Activated CD8-positive, alpha-beta memory T cell treated with anti-CD3 and anti-CD28 coated beads, Interleukin-2, amount 50 U/mL, for 1 hour (primary cell): ENCODE results near the gene CCDC183.
"Not testable (repeated sequence)": the region's sequence is repeated elsewhere in the genome, so short reads cannot be mapped to it uniquely, and the experiment has no call there.

Experiments used
- DNase-seq: peaks from one replicate; pipeline ENCODE4 v3.0.0-alpha.2; 2020; ENCODE audit errors: extremely low read depth

The CCDC183 gene

GRCh38 chr9:136784997-136785361 is 11.2 kb upstream of the CCDC183 start:
- DNase-seq, result no peak

GRCh38 chr9:136785565-136786355 is 10.4 kb upstream of the CCDC183 start:
- not testable (repeated sequence) for DNase-seq

- no peak for DNase-seq
These were observed 9.7 kb upstream of the CCDC183 start for GRCh38 chr9:136786451-136786850.

DNA sequence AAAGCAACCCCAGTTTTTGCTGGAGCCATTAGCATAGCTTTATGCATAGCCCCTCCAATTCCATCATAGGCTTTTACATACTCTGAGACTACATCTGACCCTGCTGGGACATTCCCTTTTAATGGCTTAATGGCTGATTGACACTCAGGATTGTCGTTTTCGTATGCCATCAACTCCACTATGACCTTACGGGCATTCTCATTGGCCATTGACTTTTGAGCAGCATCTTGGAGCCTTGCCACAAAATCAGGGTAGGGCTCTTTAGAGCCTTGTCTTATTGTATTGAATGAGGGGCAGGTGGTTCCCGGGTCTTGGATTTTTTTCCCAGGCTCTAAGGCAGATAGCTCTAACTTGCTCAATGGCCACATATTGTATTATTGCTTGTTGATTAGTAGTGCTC is 9.2 kb upstream of the CCDC183 start:
- DNase-seq, result not testable (repeated sequence)

GRCh38 chr9:136787690-136788400 is 8.3 kb upstream of the CCDC183 start:
- no peak for DNase-seq

GRCh38 chr9:136788644-136789522 is 7.3 kb upstream of the CCDC183 start:
- DNase-seq, result not testable (repeated sequence)

GRCh38 chr9:136789523-136789937 is 6.6 kb upstream of the CCDC183 start:
- no peak for DNase-seq

- DNase-seq, result peak; percentile 99
These were observed 5.3 kb upstream of the CCDC183 start, which contains the start of gene TMEM141 for GRCh38 chr9:136790640-136791515. TSS of gene TMEM141 (plus strand) at chr9:136791344. CDS start at chr9:136791371, 27 bp downstream.

DNA sequence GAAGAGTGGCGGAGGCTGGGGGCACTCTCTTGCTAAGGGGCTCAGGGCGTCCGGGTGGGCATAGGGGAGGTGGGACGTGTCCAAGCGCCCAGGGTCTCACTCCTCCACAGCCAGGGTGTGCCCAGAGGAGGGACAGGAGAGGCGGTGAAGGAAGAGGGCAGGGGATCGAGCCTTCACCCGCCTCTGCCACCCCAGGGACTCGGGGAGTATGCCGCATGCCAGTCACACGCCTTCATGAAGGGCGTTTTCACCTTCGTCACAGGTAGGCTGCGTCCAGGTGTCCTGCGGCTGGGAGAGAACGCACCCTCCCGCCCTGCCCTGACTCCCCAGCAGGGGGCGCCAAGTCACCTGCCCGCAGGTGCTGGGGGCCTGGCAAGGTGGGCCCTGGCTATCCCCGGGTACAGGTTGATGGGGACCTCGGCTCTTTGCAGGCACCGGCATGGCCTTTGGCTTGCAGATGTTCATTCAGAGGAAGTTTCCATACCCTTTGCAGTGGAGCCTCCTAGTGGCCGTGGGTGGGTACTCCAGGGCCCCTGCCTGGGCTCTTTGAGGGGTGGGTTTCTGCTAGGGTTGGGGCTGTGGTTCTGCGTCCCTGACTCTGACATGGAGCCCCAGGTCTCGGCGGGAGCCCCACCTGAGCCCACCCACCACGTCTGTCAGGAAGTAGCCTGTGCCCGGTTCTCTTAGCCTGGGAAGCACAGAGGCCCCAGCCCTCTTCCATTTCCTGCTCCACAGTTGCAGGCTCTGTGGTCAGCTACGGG is 4.4 kb upstream of the CCDC183 start:
- DNase-seq, result no peak

- DNase-seq, result no peak
These were observed 3.6 kb upstream of the CCDC183 start for GRCh38 chr9:136792321-136793085.

- no peak for DNase-seq
These were observed 2.8 kb upstream of the CCDC183 start for GRCh38 chr9:136793086-136793946.

DNA sequence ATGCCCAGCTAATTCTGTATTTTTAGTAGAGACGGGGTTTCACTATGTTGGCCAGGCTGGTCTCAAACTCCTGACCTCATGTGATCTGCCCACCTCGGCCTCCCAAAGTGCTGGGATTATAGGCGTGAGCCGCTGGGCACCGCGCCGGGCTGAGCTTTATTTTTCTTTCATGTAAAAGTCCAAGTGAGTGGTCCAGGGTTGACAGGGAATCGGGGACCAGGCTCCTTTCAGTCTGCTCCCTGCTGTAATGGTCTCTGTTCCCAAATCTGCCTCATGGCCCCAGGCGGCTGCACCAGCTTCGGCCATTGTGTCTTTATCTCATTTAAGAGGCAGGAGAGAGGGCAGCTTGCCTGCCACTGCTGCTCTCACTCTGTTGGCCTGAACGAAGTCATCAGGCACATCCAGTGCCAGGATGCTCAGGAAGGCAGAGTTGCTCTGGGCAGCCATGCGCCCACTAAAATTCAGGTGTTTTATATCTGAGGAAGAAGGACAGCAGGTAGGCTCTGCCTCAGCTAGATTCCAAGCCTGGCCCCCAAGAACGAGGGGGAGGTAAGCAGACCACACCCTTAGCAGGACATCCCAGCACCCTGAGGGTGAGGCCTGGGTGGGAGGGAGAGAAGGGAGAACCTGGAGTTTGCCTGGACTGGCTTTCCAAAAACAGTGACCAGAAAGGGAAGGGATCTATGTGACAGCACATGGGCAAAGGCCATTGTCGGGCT is 1.7 kb upstream of the CCDC183 start:
- no peak for DNase-seq

DNA sequence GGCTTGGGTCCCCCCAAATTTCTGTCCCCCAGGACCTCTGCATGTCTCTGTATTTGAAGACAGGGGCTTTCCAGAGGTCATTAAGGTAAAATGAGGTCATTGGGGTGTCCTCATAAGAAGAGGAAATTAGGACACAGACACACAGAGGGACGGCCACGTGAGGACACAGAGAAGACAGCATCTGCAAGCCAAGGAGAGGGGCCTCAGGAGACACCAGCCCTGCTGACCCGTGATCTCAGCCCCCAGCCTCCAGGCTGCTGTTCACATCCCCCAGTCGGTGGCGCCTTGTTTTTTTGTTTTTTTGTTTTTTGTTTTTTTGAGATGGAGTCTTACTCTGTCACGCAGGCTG is 1.2 kb upstream of the CCDC183 start:
- no peak for DNase-seq

DNA sequence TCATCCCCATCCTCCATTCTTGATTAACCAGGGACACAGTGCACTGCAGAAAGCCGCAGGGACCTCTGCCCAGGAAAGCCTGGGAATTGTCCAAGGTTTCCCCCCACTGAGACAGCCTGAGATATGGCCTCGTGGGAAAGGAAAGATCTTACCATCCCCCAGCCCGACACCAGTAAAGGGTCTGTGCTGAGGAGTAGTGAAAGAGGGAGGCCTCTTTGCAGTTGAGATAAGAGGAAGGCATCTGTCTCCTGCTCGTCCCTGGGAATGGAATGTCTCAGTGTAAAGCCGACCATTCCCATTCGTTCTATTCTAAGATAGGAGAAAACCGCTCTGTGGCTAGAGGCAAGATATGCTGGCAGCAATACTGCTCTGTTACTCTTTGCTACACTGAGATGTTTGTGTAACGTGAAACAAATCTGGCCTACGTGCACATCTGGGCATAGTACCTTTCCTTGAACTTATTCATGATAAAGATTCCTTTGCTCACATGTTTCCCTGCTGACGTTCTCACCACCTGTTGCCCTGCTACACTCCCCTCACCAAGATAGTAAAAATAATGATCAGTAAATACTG is 723 bp downstream of the CCDC183 start:
- not testable (repeated sequence) for DNase-seq

- no peak for DNase-seq
These were observed 2.6 kb downstream of the CCDC183 start for GRCh38 chr9:136798708-136799078.

DNA sequence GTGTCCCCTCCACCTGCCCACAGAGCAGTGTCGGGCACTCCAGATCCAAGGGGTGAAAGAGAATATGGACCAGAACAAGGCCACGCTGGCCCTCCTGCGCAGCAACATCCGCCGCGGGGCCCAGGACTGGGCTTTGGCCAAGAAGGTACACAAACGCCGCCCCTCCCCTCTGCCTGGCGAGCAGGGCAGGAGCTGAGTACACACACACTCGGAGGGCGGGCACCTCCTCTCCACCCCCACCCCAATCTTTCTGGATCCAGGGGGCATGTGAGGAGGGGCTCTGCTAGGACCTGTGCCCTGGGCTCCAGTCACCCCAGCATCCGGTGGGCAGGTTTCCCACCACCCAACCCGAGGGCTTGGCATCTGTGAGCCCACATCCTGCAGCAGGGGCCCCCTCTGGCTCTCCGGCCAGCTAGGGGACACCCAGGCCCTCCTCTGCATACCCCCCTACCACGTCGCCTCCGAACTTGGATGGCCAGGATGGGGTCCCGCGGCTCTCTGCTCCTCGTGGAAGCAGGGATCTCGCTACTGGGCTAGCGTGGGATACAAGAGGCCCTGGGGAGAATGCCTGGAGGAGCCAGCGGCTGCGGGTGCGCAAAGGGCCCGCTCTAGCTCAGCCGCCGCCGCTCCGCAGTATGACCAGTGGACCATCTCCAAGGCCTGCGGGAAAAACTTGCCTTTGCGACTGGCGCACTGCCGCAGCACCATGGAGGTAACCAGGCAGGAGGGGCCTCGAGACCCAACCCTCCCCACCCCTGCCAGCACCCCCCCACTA is 3.1 kb downstream of the CCDC183 start:
- DNase-seq, result no peak
